Neuronal stem cell (in vitro differentiated cells): ENCODE measurements around the gene CRYBA4. TPM values are rescaled to one million over a fixed set of nuclear protein-coding genes. Genes with fewer than 3 reads are reported as not detected.
A peak's percentile ranks its signal among the peaks of the same experiment; 100 is the strongest.

Experiments used
- DNase-seq: peaks from one replicate; pipeline ENCODE4 v3.0.0-alpha.2; 2013; ENCODE audit warnings: low spot score
- H2AFZ ChIP-seq: one replicate; pipeline ENCODE4 v1.6.1; 2013; ENCODE audit warnings: mild to moderate bottlenecking, low read length, inconsistent platforms
- H2AK5ac ChIP-seq: 2 replicates; pipeline ENCODE4 v1.6.1; 2013; ENCODE audit warnings: low read depth, mild to moderate bottlenecking, inconsistent platforms, low read length, moderate library complexity, mixed read lengths
- H2BK120ac ChIP-seq: 2 replicates; pipeline ENCODE4 v1.6.1; 2013; ENCODE audit warnings: low read depth, mild to moderate bottlenecking, inconsistent platforms, low read length, moderate library complexity, mixed read lengths
- H2BK12ac ChIP-seq: one replicate; pipeline ENCODE4 v1.6.1; 2013; ENCODE audit warnings: low read length, inconsistent platforms
- H2BK15ac ChIP-seq: 2 replicates; pipeline ENCODE4 v1.6.1; 2013; ENCODE audit warnings: mild to moderate bottlenecking, low read length, inconsistent platforms, mixed read lengths
- H2BK5ac ChIP-seq: one replicate; pipeline ENCODE4 v1.6.1; 2013; ENCODE audit warnings: inconsistent platforms, mild to moderate bottlenecking, low read length, moderate library complexity
- H3K14ac ChIP-seq: one replicate; pipeline ENCODE4 v1.6.1; 2013; ENCODE audit warnings: low read length, inconsistent platforms
- H3K18ac ChIP-seq: 2 replicates; pipeline ENCODE4 v1.6.1; 2013; ENCODE audit warnings: low read length, inconsistent platforms
- H3K23ac ChIP-seq: 2 replicates; pipeline ENCODE4 v1.6.1; 2013; ENCODE audit warnings: low read depth, mild to moderate bottlenecking, mixed read lengths, low read length, inconsistent platforms; ENCODE audit not compliant: poor library complexity
- H3K27ac ChIP-seq: replicated peaks from 3 replicates; pipeline ENCODE4 v1.5.1; 2013; ENCODE audit warnings: low read length, inconsistent platforms
- H3K27me3 ChIP-seq, 3 experiments: 2 replicates each; pipeline ENCODE4 v1.6.1; 2013; ENCODE audit warnings: low read length in 3 of 3, mild to moderate bottlenecking in 2 of 3, inconsistent platforms in 1 of 3, low read depth in 1 of 3, mixed read lengths in 1 of 3, moderate library complexity in 1 of 3; ENCODE audit not compliant: control insufficient read depth in 3 of 3, insufficient read depth in 3 of 3
- H3K36me3 ChIP-seq, 2 donors: replicated peaks in 1 of 2; 2 replicates each; pipeline ENCODE4 v1.6.1; 2013; ENCODE audit warnings: low read length in 2 of 2; ENCODE audit not compliant: control insufficient read depth in 2 of 2, insufficient read depth in 2 of 2
- H3K4ac ChIP-seq: 2 replicates; pipeline ENCODE4 v1.6.1; 2013; ENCODE audit warnings: inconsistent platforms, mild to moderate bottlenecking, low read length, moderate library complexity
- H3K4me1 ChIP-seq, 2 donors: 1 replicate in 1 of 2; 2 replicates in 1 of 2; pipeline ENCODE4 v1.6.1; 2013; ENCODE audit warnings: low read length in 2 of 2, low read depth in 1 of 2; ENCODE audit not compliant: control insufficient read depth in 2 of 2, insufficient read depth in 1 of 2
- H3K4me2 ChIP-seq: one replicate; pipeline ENCODE4 v1.6.1; 2013; ENCODE audit warnings: mild to moderate bottlenecking, low read length, inconsistent platforms; ENCODE audit not compliant: insufficient read depth, poor library complexity, severe bottlenecking
- H3K4me3 ChIP-seq, 2 donors: 2 replicates each; pipeline ENCODE4 v1.5.1; 2013; ENCODE audit warnings: low read length in 2 of 2, mild to moderate bottlenecking in 2 of 2, inconsistent platforms in 1 of 2, moderate library complexity in 1 of 2
- H3K79me1 ChIP-seq: one replicate; pipeline ENCODE4 v1.6.1; 2013; ENCODE audit warnings: low read depth, mild to moderate bottlenecking, inconsistent platforms, low read length, moderate library complexity
- H3K9ac ChIP-seq: one replicate; pipeline ENCODE4 v1.6.1; 2013; ENCODE audit warnings: mild to moderate bottlenecking, low read depth, low read length, inconsistent platforms; ENCODE audit not compliant: poor library complexity
- H3K9me3 ChIP-seq, 2 donors: replicated peaks in 1 of 2; 2 replicates each; pipeline versions ENCODE3 to v1.6.1; 2013; ENCODE audit warnings: low read length in 2 of 2, mild to moderate bottlenecking in 2 of 2, inconsistent platforms in 1 of 2, low read depth in 1 of 2, mixed read lengths in 1 of 2, moderate library complexity in 1 of 2; ENCODE audit not compliant: control insufficient read depth in 2 of 2, insufficient read depth in 1 of 2
- H4K8ac ChIP-seq: one replicate; pipeline ENCODE4 v1.6.1; 2013; ENCODE audit warnings: low read depth, mild to moderate bottlenecking, inconsistent platforms, low read length, moderate library complexity
- H4K91ac ChIP-seq: one replicate; pipeline ENCODE4 v1.6.1; 2013; ENCODE audit warnings: low read length, low read depth, mild to moderate bottlenecking, inconsistent platforms; ENCODE audit not compliant: poor library complexity
- WGBS, 2 donors: extraction: QIAGEN DNeasy Blood & Tissue Kit; methylation state at CpG; one replicate each; pipeline ENCODE4 v1.1.7; 2013; ENCODE audit warnings: missing lambda C conversion rate in 2 of 2, mixed read lengths in 1 of 2; ENCODE audit not compliant: insufficient read length in 2 of 2, insufficient replicate concordance in 1 of 2; ENCODE audit errors: extremely low coverage in 2 of 2; 5-methylcytosine and 5-hydroxymethylcytosine counted together
- polyA plus RNA-seq, 2 experiments: library from polyadenylated mRNA; stranded (reverse); fragments of 200-250 nt; gene quantifications; one replicate each; pipeline ENCODE4 v1.2.3, GENCODE V29; 2013

Gene CRYBA4
- 1.1 TPM for polyA plus RNA-seq (2013, experiment 1 of 2)
- polyA plus RNA-seq (2013, experiment 2 of 2) = 1.2 TPM

DNA sequence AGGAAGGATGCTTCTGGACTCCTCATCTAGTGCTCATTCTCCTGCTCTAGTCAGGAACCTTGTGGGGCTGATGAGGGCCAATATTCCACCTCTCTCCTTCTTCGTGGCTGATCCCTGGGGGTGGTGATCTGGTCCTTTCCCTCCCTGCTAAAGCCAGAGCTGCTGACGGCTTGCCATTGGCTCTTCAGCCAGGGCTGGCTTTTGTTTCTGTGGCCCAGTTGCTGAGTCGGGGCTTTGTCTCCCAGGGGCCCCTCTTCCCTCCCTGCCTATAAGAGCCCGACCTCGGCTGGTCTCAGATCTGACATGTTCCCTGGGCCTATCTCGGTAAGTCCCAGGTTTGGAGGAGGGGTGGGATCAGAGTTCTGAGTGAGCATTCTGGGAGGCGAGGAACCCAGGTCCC lies at the start of gene CRYBA4:
TSS of gene CRYBA4 (plus strand) at position 301 of the 400 bp plus-strand sequence. CDS start 634 bp downstream, outside the sequence.
- Histone ChIP-seq H3K9me3 (peaks cover 3 to 10% of the 10 kb centered on the region in 2 donors), H3K36me3 (no peaks in the 10 kb centered on the region), H3K27ac (no peak within 1 kb of the TSS), H3K4me2 (peak within 1 kb of the TSS; percentile 20), H2BK15ac (peak within 1 kb of the TSS; percentile 50), H3K18ac (peak within 1 kb of the TSS; percentile 20), H2BK5ac (no peak within 1 kb of the TSS), H2AFZ (no peak within 1 kb of the TSS), H4K8ac (peak within 1 kb of the TSS; percentile 5), H3K4me1 (peaks cover 20 to 25% of the 10 kb centered on the region in 2 donors), H2BK12ac (no peak within 1 kb of the TSS), H2AK5ac (peak within 1 kb of the TSS; percentile 58), H3K9ac (no peak within 1 kb of the TSS), H2BK120ac (no peak within 1 kb of the TSS), H3K23ac (no peak within 1 kb of the TSS), H3K14ac (peak within 1 kb of the TSS; percentile 41), H4K91ac (no peak within 1 kb of the TSS), H3K4me3 (no peak within 1 kb of the TSS), H3K4ac (no peak within 1 kb of the TSS), H3K27me3 (peaks cover 0 to 2% (median 0%) of the 10 kb centered on the region in 3 experiments), H3K79me1 (no peaks in the 10 kb centered on the region)
- WGBS, 2 donors = no CpG with 5 or more reads among the region's 7 CpGs
- DNase-seq = no peak

DNA sequence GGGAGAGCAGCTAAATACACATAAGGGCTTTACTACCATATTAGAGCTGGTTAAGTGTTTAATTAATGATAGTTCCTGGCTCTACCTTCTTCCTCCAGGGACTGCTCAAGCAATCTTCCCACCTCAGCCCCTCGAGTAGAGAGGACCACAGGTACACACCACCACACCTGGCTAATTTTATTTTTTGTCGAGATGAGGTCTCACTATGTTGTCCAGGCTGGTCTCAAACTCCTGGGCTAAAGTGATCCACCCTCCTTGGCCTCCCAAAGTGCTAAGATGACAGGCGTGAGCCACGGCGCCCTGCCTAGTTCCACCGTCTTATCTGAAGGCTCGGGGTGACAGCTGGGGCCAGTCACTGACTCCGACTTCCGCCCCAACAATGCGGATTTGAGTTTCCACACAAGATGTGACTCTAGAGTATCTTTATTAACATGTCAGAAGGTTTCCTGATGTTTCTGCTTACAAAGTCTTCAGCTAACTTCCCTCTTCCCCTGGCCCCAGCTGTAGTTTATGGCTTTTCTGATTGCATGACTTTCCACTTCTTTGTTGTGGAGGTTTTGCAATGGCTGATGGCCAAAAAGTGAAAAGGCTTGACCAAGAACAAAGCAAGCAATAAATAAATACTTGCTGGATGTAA lies 48.6 kb upstream of the CRYBA4 start:
- H3K4me3 ChIP-seq = no peak overlapping the region
- H3K27ac ChIP-seq = no peak overlapping the region
- no peak overlapping the region for H2BK5ac ChIP-seq
- no peak for DNase-seq
- no peak overlapping the region for H3K14ac ChIP-seq
- WGBS, 2 donors = no CpG with 5 or more reads among the region's 10 CpGs
- H3K9ac ChIP-seq = no peak overlapping the region
- H3K36me3 ChIP-seq = peaks cover 0 to 18% of the 10 kb centered on the region in 2 donors
- no peak overlapping the region for H4K8ac ChIP-seq
- H2BK15ac ChIP-seq = no peak overlapping the region
- H3K4ac ChIP-seq = no peak overlapping the region
- H3K79me1 ChIP-seq = no peaks in the 10 kb centered on the region
- no peak overlapping the region for H4K91ac ChIP-seq
- H3K23ac ChIP-seq = no peak overlapping the region
- no peak overlapping the region for H2AK5ac ChIP-seq
- H3K18ac ChIP-seq = no peak overlapping the region
- H3K4me2 ChIP-seq = no peak overlapping the region
- H2AFZ ChIP-seq = no peak overlapping the region
- no peaks in the 10 kb centered on the region for H3K27me3 ChIP-seq
- no peak overlapping the region for H2BK12ac ChIP-seq
- H2BK120ac ChIP-seq = no peak overlapping the region
- H3K9me3 ChIP-seq = no peaks in the 10 kb centered on the region
- H3K4me1 ChIP-seq = peaks cover 5 to 30% of the 10 kb centered on the region in 2 donors

DNA sequence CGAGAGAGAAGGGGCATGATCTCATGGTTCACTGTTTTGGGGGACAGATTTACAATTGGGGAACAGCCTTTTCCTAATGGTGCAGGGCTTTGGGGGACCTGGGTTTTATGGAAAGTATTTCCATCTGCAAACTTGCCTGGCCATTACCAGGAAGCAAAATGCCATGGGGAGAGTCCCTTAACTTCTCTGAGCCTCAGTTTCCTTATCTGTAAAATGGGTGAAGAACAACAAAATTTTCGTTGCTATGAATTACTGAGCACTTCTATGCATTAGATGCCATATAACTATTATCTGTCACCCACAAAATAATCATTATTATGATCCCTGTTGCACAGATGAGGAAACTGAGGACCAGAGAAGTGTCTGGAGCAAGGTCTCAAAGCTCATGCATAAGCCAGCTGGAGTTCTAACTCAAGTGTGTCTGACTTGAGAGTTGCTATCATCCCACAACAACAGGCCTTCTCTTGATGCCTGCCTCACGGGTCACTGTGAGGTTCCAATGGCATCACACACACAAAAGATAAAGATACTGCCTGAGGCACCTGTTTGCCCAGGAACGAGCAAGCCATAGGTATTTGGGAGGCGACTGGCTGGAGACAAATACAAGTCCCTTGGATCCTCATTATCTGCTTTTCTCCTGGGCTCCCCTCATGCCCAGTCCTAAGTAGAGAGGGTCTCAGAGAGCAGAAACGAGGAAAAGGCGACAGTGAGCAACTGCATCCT lies 47.6 kb upstream of the CRYBA4 start:
- Histone ChIP-seq H3K4ac (no peak overlapping the region), H3K27ac (no peak overlapping the region), H3K4me3 (no peak overlapping the region), H2AFZ (no peak overlapping the region), H2BK15ac (no peak overlapping the region), H2BK12ac (no peak overlapping the region), H3K18ac (no peak overlapping the region), H3K27me3 (no peaks in the 10 kb centered on the region), H4K8ac (no peak overlapping the region), H3K79me1 (peaks cover 2% of the 10 kb centered on the region), H3K36me3 (peaks cover 0 to 25% of the 10 kb centered on the region in 2 donors), H3K9ac (no peak overlapping the region), H2AK5ac (no peak overlapping the region), H3K9me3 (no peaks in the 10 kb centered on the region), H4K91ac (no peak overlapping the region), H2BK5ac (no peak overlapping the region), H3K4me2 (no peak overlapping the region), H3K14ac (no peak overlapping the region), H2BK120ac (no peak overlapping the region), H3K4me1 (peaks cover 2 to 27% of the 10 kb centered on the region in 2 donors), H3K23ac (no peak overlapping the region)
- no peak for DNase-seq
- no CpG with 5 or more reads among the region's 7 CpGs for WGBS, 2 donors

DNA sequence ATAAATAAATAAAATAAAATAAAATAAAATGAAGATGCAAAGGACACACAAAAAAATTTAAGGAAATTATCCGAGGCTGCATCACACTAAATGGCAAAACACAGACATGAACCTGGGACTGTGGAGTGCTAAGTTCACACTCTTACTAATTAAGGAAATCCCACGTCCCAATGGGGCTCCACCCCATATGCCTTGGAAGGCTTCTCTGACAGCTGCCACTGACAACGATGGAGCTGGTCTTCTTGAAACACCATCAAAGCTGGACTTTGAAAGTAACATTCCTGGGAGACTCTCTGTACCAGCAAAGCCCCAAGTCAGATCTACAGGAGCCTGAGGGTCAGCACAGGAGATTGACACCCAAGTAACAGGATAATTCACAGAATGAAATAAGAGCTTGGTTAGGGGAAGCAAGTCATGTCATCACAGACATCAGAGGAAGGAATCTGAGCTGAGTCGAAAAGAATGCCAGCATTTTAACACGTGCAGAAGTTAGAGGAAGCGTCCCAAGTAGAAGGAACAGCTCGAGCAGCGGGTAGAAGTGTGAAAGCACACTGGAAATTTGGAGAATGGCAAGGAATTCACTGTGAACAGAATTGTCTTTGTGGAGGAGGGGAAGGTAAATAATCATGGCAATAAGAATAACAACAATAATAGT lies 45.6 kb upstream of the CRYBA4 start:
- Histone ChIP-seq H2AK5ac (no peak overlapping the region), H3K4me3 (no peak overlapping the region), H2BK15ac (no peak overlapping the region), H2AFZ (no peak overlapping the region), H3K14ac (no peak overlapping the region), H3K9me3 (no peaks in the 10 kb centered on the region), H3K9ac (no peak overlapping the region), H3K27me3 (no peaks in the 10 kb centered on the region), H3K4me1 (peaks cover 4 to 18% of the 10 kb centered on the region in 2 donors), H2BK120ac (no peak overlapping the region), H2BK5ac (no peak overlapping the region), H3K4me2 (no peak overlapping the region), H2BK12ac (no peak overlapping the region), H3K27ac (no peak overlapping the region), H4K8ac (no peak overlapping the region), H3K4ac (no peak overlapping the region), H4K91ac (no peak overlapping the region), H3K36me3 (peaks cover 0 to 28% of the 10 kb centered on the region in 2 donors), H3K79me1 (peaks cover 4% of the 10 kb centered on the region), H3K18ac (no peak overlapping the region), H3K23ac (no peak overlapping the region)
- no peak for DNase-seq
- WGBS, 2 donors = no CpG with 5 or more reads among the region's 8 CpGs
